Testis (tissue), 3 donors: ENCODE measurements around the gene KTI12. TPM values are rescaled to one million over a fixed set of nuclear protein-coding genes. Genes with fewer than 3 reads are reported as not detected.
"Not testable (repeated sequence)": the region's sequence is repeated elsewhere in the genome, so short reads cannot be mapped to it uniquely, and the experiment has no call there.

Experiments used
- DNase-seq: peaks from one replicate; pipeline ENCODE4 v3.0.0-alpha.2; 2019
- H3K27ac ChIP-seq, 2 donors: fragments of 200-600 bp; sonication (generic); one replicate each; pipeline ENCODE4 v1.5.1; 2019
- H3K27me3 ChIP-seq: fragments of 200-600 bp; sonication (generic); one replicate; pipeline ENCODE4 v1.5.1; 2019
- H3K36me3 ChIP-seq: fragments of 200-600 bp; sonication (generic); one replicate; pipeline ENCODE4 v1.5.1; 2017; ENCODE audit warnings: low read depth; ENCODE audit errors: missing control alignments
- H3K4me1 ChIP-seq: fragments of 200-600 bp; sonication (generic); one replicate; pipeline ENCODE4 v1.5.1; 2019
- H3K4me3 ChIP-seq, 2 donors: fragments of 200-600 bp; sonication (generic); one replicate each; pipeline ENCODE4 v1.5.1; 2017 to 2019
- H3K9me3 ChIP-seq: fragments of 200-600 bp; sonication (generic); one replicate; pipeline ENCODE4 v1.5.1; 2017
- POLR2A ChIP-seq: fragments of 450-650 bp; IDR thresholded peaks from one replicate; pipeline ENCODE4 v1.6.1; 2017; ENCODE audit warnings: antibody characterized with exemption, mild to moderate bottlenecking, moderate library complexity
- WGBS, 2 donors: methylation state at CpG; one replicate each; pipeline ENCODE4 v1.1.5; 2018; 5-methylcytosine and 5-hydroxymethylcytosine counted together
- intact Hi-C: fragments of 100-400 bp; cut with DNase I; formaldehyde crosslinking; loops from one replicate; pipeline ENCODE4 v1.15.1; 2023; ENCODE audit warnings: low total_unique reads
- polyA plus RNA-seq: library from polyadenylated mRNA; stranded (reverse); fragments of 350-450 nt; fragmentation: Illumina TruSeq; extraction: RNeasy Lipid Tissue Mini Kit (QIAGEN cat#74804); gene quantifications from one replicate; pipeline ENCODE4 v1.2.3, GENCODE V29; 2014; ENCODE audit warnings: low read depth, low replicate concordance; ENCODE audit not compliant: insufficient read depth
- total RNA-seq, 2 donors: library from RNA; depleted of rRNA; stranded (reverse); fragments of >200 nt; gene quantifications; one replicate each; pipeline ENCODE4 v1.2.3, GENCODE V29; 2016
- TF ChIP-seq, protein P1 (sequence below), 3 experiments: fragments of 450-650 bp in 2 of 3; fragments of 200-600 bp in 1 of 3; sonication (generic) in 1 of 3; IDR thresholded peaks; one replicate each; pipeline ENCODE4 v1.5.1; 2016 to 2019; ENCODE audit warnings: antibody characterized with exemption in 3 of 3, mild to moderate bottlenecking in 2 of 3, moderate library complexity in 1 of 3

KTI12 gene
- total and polyA plus RNA-seq, 3 donors from 2014 or later: 10.6 to 15.7 (median 15.2) TPM

DNA sequence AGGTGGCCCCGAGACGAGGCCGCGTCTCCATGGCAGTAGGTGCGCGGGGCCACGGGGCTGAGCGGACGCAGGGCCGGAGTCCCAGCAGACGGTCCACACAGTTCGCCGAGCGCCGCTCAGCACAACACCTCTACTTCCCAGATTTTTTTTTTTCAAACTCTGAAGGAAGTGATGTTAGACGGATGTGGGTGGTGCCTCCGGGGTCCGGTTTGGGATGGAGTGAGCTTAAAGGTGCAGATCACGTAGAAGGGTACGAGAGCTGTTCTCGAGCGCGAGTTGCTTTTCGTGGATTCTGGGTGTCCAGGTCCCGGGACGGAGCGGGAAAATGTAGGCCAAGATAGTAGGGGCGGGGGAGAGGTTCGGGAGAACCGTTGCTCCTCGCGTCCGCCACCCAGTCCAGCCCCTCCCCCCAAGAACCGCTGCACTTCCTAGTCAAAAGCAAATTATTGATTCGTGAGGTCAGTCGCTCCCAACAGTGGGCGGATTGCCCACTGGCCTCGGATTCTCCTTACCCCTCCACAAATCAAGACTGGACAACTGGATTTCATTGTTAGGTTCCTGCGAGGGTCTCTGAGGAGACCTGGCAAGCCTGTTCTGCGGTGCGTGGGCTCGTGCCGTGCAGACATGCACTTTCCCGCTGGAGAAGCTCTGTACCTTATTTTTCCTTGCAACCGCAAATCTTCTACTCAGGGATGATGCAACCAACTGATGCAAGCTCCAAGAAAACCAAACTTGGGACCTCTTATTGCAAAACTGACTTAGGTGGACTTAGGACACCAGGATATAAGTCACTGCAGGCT, 21.7 kb upstream of the KTI12 start, which contains the start of gene TXNDC12:
TSS of gene TXNDC12 (minus strand) at position 126 of the 800 bp plus-strand sequence. CDS start at position 31, 95 bp downstream.
- Histone ChIP-seq H3K27ac (peak within 1 kb of the TSS; percentile 91 to 94), H3K4me3 (peak within 1 kb of the TSS; percentile 96 to 97), H3K9me3 (no peaks in the 10 kb centered on the region), H3K36me3 (no peaks in the 10 kb centered on the region), H3K4me1 (peaks cover 33% of the 10 kb centered on the region), H3K27me3 (no peaks in the 10 kb centered on the region)
- DNase-seq: peak; percentile 94
- WGBS, 2 donors: 0 to 1% methylated on average over 45 of the region's 45 CpGs
- intact Hi-C loops: no loop called here
- TF ChIP-seq POLR2A: peak; percentile 20
- TF ChIP-seq, protein P1, sequence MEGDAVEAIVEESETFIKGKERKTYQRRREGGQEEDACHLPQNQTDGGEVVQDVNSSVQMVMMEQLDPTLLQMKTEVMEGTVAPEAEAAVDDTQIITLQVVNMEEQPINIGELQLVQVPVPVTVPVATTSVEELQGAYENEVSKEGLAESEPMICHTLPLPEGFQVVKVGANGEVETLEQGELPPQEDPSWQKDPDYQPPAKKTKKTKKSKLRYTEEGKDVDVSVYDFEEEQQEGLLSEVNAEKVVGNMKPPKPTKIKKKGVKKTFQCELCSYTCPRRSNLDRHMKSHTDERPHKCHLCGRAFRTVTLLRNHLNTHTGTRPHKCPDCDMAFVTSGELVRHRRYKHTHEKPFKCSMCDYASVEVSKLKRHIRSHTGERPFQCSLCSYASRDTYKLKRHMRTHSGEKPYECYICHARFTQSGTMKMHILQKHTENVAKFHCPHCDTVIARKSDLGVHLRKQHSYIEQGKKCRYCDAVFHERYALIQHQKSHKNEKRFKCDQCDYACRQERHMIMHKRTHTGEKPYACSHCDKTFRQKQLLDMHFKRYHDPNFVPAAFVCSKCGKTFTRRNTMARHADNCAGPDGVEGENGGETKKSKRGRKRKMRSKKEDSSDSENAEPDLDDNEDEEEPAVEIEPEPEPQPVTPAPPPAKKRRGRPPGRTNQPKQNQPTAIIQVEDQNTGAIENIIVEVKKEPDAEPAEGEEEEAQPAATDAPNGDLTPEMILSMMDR (IDR thresholded peaks at IDR 0.05): no peak

DNA sequence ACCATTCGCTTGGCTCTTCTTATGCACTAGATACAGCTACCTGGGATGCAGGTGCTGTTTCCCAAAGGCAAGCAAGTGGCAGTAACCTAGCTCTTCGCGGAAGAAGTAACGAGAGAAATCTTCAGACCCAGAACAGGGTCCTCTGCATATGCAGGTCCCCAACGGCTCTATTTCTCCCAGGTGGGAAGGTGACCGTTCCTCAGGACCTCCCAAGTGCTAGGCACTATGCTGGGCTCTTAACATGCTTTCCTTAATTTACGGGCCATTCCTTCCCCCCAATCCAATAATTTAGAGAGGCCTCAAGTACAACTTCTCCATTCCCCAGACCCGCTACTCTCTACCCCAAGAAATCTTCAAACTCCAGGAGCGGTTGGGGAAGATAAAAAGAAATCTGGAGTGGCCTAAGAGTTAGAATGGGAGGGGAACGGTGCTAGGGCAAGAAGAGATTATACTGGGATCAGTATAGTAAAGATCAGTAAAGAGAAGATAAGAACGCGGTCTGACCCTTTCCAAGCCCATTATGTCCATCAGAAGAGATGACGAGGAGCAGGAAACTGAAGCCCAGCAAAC, 21.0 kb upstream of the KTI12 start:
- TF ChIP-seq, protein P1 (IDR thresholded peaks at IDR 0.05): no peak
- TF ChIP-seq POLR2A: no peak
- Histone ChIP-seq H3K9me3 (no peaks in the 10 kb centered on the region), H3K27ac (peak overlapping the region; percentile 16 to 91), H3K4me3 (peak overlapping the region; percentile 96 to 97), H3K36me3 (no peaks in the 10 kb centered on the region), H3K4me1 (peaks cover 33% of the 10 kb centered on the region), H3K27me3 (no peaks in the 10 kb centered on the region)
- intact Hi-C loops: no loop called here
- DNase-seq: no peak
- 2 to 3% methylated on average over 13 of the region's 13 CpGs for WGBS, 2 donors

DNA sequence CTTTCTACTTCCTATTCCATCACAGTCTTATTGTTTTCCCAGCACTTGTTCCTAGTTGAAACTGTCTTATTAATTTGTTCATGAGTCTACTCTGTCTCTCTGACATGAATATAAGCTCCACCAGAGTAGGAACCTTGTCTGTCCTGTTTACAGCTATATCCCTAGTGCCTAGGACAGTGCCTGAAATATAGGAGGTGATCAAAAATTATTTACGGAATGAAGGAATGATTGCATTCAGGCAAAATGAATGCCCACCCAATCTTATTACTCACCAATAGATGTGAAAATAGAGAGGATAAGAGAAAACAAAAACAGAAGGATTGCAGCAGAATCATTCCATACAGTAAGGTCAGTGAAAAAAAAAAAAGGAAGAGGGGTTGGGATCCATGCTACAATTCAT, 20.3 kb upstream of the KTI12 start:
- Histone ChIP-seq H3K27me3 (no peaks in the 10 kb centered on the region), H3K27ac (no peak overlapping the region), H3K4me3 (no peak overlapping the region), H3K36me3 (no peaks in the 10 kb centered on the region), H3K9me3 (no peaks in the 10 kb centered on the region), H3K4me1 (peaks cover 27% of the 10 kb centered on the region)
- intact Hi-C loops: no loop called here
- 70 to 75% methylated on average over 1 of the region's 1 CpG for WGBS, 2 donors
- DNase-seq: no peak
- TF ChIP-seq POLR2A: no peak
- TF ChIP-seq, protein P1 (IDR thresholded peaks at IDR 0.05): no peak

- WGBS, 2 donors: 93 to 96% methylated on average over 4 of the region's 4 CpGs
These were observed 15.7 kb upstream of the KTI12 start for GRCh38 chr1:52049337-52049736.

DNA sequence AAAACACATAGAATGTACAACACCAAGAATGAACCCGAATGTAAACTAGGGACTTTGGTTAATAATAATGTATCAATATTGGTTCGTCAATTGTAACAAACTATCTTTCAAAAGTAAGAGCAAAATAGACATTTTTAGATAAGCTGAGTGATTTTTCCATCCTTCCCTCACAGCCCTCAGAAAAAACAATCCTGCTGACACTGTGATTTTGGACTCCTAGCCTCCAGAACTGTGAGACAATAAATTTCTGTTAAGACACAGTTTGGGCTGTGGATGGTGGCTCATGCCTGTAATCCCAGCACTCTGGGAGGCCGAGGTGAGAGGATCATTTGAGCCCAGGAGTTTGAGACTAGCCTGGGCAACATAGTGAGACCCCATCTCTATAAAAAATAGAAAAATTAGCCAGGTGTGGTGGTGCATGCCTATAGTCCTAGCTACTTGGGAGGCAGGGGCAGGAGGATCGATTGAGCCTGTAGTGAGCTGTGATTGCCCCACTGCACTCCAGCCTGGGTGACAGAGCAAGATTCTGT, 12.1 kb upstream of the KTI12 start:
- H3K4me1 ChIP-seq, intact Hi-C loops, H3K27me3 ChIP-seq, DNase-seq, H3K4me3 ChIP-seq, H3K27ac ChIP-seq, H3K9me3 ChIP-seq, H3K36me3 ChIP-seq: not testable (repeated sequence)
- 76 to 82% methylated on average over 4 of the region's 4 CpGs for WGBS, 2 donors

More at GRCh38 chr1:52049337-52049736, 15.7 kb upstream of the KTI12 start:
- H3K27ac ChIP-seq, H3K4me1 ChIP-seq, H3K27me3 ChIP-seq, H3K4me3 ChIP-seq, H3K36me3 ChIP-seq, H3K9me3 ChIP-seq, DNase-seq, intact Hi-C loops: not testable (repeated sequence)
